Measurements from ENCODE around the gene PEX5L.
A peak's percentile ranks its signal among the peaks of the same experiment; 100 is the strongest.

Gene PEX5L

GRCh38 chr3:179809639-179810038, 227.1 kb downstream of the PEX5L start:
- H3K4me3 ChIP-seq (ENCODE audit: low read depth, low read length) = no peak overlapping the region
- DNase-seq (ENCODE audit: low read depth) = no peak
- TF ChIP-seq MAX (IDR thresholded peaks at IDR 0.05; ENCODE audit: low read depth, low read length) (no peak), MYC (IDR thresholded peaks at IDR 0.05; ENCODE audit: low read depth, low read length) (no peak), POLR2A (IDR thresholded peaks at IDR 0.05; ENCODE audit: extremely low read depth, insufficient read length) (no peak), CTCF (IDR thresholded peaks at IDR 0.05; ENCODE audit: low read depth, low read length) (no peak)

GRCh38 chr3:179807588-179807987, 229.1 kb downstream of the PEX5L start:
- TF ChIP-seq CTCF (IDR thresholded peaks at IDR 0.05; ENCODE audit: low read depth, low read length) (no peak), MAX (IDR thresholded peaks at IDR 0.05; ENCODE audit: low read depth, low read length) (no peak), POLR2A (IDR thresholded peaks at IDR 0.05; ENCODE audit: extremely low read depth, insufficient read length) (no peak), MYC (IDR thresholded peaks at IDR 0.05; ENCODE audit: low read depth, low read length) (no peak)
- H3K4me3 ChIP-seq (ENCODE audit: low read depth, low read length) = no peak overlapping the region
- DNase-seq (ENCODE audit: low read depth) = no peak

GRCh38 chr3:179806177-179806576, 230.6 kb downstream of the PEX5L start:
- TF ChIP-seq CTCF (IDR thresholded peaks at IDR 0.05; ENCODE audit: low read depth, low read length) = no peak
- TF ChIP-seq POLR2A (IDR thresholded peaks at IDR 0.05; ENCODE audit: extremely low read depth, insufficient read length) = no peak
- TF ChIP-seq MAX (IDR thresholded peaks at IDR 0.05; ENCODE audit: low read depth, low read length) = no peak
- TF ChIP-seq MYC (IDR thresholded peaks at IDR 0.05; ENCODE audit: low read depth, low read length) = no peak
- no peak overlapping the region for H3K4me3 ChIP-seq (ENCODE audit: low read depth, low read length)
- no peak for DNase-seq (ENCODE audit: low read depth)

GRCh38 chr3:179801856-179802255, 234.9 kb downstream of the PEX5L start:
- H3K4me3 ChIP-seq (ENCODE audit: low read depth, low read length) = no peak overlapping the region
- TF ChIP-seq POLR2A (IDR thresholded peaks at IDR 0.05; ENCODE audit: extremely low read depth, insufficient read length) = no peak
- no peak for TF ChIP-seq MAX (IDR thresholded peaks at IDR 0.05; ENCODE audit: low read depth, low read length)
- TF ChIP-seq MYC (IDR thresholded peaks at IDR 0.05; ENCODE audit: low read depth, low read length) = no peak
- no peak for TF ChIP-seq CTCF (IDR thresholded peaks at IDR 0.05; ENCODE audit: low read depth, low read length)
- DNase-seq (ENCODE audit: low read depth) = no peak

- no peak overlapping the region for H3K4me3 ChIP-seq (ENCODE audit: low read depth, low read length)
- TF ChIP-seq CTCF (IDR thresholded peaks at IDR 0.05; ENCODE audit: low read depth, low read length) (no peak), POLR2A (IDR thresholded peaks at IDR 0.05; ENCODE audit: extremely low read depth, insufficient read length) (no peak), MYC (IDR thresholded peaks at IDR 0.05; ENCODE audit: low read depth, low read length) (no peak), MAX (IDR thresholded peaks at IDR 0.05; ENCODE audit: low read depth, low read length) (no peak)
- peak; percentile 34 for DNase-seq (ENCODE audit: low read depth)
Observed at GRCh38 chr3:179801263-179801662, 235.5 kb downstream of the PEX5L start.

GRCh38 chr3:179797192-179797591, 239.5 kb downstream of the PEX5L start:
- H3K4me3 ChIP-seq (ENCODE audit: low read depth, low read length) = no peak overlapping the region
- TF ChIP-seq POLR2A (IDR thresholded peaks at IDR 0.05; ENCODE audit: extremely low read depth, insufficient read length) = no peak
- no peak for TF ChIP-seq MYC (IDR thresholded peaks at IDR 0.05; ENCODE audit: low read depth, low read length)
- no peak for TF ChIP-seq MAX (IDR thresholded peaks at IDR 0.05; ENCODE audit: low read depth, low read length)
- TF ChIP-seq CTCF (IDR thresholded peaks at IDR 0.05; ENCODE audit: low read depth, low read length) = no peak
- no peak for DNase-seq (ENCODE audit: low read depth)
